Coronary artery (tissue), 2 donors: Measurements from ENCODE around the gene CACNA1E.

Experiments
- DNase-seq: peaks from one replicate; pipeline ENCODE4 v3.0.0-alpha.2; 2017; ENCODE audit warnings: low spot score
- H3K27ac ChIP-seq, 2 donors: fragments of 200-600 bp; sonication (generic); one replicate each; pipeline ENCODE4 v1.5.1; 2016 to 2019
- H3K4me3 ChIP-seq: fragments of 200-600 bp; sonication (generic); 2 replicates; pipeline ENCODE4 v1.5.1; 2016; ENCODE audit warnings: mild to moderate bottlenecking, moderate library complexity
- TF ChIP-seq, protein P1 (sequence below): fragments of 200-600 bp; sonication (generic); IDR thresholded peaks from one replicate; pipeline ENCODE4 v1.5.1; 2019; ENCODE audit warnings: antibody characterized with exemption

CACNA1E gene

DNA sequence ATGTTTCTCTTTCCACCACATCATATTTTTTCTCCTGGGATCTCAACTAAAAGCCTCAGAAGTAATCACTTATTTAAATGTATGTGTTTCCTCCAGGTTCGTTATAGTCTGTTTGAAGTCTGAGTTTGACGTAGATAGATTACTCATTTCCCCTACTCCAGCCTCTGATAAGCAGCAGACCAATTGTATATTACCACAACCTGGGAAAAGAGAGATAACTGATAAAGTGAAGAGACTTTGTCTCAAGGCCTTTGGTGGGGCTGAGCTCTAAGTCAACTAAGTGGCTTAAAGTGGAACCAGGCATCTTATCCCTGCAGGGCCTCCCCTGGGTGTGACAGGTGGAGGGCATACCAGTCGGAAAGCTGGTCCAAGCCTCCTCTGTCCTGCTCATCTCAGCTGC, 34.9 kb upstream of the CACNA1E start:
- Histone ChIP-seq H3K27ac (no peak overlapping the region), H3K4me3 (no peak overlapping the region)
- DNase-seq, result no peak
- TF ChIP-seq, protein P1, sequence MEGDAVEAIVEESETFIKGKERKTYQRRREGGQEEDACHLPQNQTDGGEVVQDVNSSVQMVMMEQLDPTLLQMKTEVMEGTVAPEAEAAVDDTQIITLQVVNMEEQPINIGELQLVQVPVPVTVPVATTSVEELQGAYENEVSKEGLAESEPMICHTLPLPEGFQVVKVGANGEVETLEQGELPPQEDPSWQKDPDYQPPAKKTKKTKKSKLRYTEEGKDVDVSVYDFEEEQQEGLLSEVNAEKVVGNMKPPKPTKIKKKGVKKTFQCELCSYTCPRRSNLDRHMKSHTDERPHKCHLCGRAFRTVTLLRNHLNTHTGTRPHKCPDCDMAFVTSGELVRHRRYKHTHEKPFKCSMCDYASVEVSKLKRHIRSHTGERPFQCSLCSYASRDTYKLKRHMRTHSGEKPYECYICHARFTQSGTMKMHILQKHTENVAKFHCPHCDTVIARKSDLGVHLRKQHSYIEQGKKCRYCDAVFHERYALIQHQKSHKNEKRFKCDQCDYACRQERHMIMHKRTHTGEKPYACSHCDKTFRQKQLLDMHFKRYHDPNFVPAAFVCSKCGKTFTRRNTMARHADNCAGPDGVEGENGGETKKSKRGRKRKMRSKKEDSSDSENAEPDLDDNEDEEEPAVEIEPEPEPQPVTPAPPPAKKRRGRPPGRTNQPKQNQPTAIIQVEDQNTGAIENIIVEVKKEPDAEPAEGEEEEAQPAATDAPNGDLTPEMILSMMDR, result no peak

DNA sequence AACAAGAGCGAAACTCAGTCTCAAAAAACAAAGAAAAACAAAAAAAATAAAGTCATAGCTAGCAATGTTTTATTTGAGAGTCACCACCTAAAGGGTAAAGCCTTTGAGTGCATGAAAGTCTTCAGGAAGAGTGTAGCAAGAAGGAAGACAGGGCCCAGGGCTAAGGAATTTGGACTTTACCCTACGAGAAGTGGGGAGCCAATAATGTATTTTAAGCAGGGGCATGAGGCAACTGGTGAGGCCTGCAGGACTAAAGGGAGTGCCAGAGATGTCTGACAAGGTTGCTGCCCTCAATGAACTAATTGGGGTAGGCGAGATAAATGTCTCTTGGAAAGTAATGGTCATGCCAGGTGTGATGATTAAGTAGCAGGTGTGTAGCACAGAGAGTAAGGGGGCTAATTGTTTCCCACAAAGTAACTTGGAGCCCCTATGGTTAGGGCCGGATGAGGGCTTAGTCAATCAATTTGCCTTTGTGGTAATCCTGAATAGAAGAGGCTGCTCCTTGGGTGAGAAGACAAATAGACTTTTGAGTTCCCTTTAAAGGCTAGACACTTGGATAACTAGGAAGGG, 31.6 kb upstream of the CACNA1E start:
- Histone ChIP-seq H3K4me3 (no peak overlapping the region), H3K27ac (no peak overlapping the region)
- DNase-seq, result no peak
- TF ChIP-seq, protein P1, result no peak

DNA sequence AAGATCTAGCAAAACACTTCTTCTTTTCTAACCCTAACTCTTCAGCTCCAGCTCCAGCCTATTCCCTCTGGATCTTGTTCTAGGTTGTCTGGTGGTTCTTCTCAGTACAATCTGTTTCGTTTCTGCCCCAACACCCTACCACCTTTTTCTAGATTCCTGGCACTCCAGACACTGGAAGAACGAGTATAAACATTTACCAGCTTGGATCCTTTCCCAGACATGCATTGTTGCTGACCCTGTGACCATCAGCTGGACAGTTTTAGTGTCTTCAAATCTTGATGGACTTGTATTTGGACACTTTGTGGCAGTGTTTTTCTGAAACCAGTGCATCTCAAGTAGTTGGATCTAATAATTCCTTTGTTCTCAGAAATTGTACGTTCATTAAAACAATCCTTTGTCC, 30.6 kb upstream of the CACNA1E start:
- no peak overlapping the region for H3K27ac ChIP-seq
- TF ChIP-seq, protein P1, result no peak

DNA sequence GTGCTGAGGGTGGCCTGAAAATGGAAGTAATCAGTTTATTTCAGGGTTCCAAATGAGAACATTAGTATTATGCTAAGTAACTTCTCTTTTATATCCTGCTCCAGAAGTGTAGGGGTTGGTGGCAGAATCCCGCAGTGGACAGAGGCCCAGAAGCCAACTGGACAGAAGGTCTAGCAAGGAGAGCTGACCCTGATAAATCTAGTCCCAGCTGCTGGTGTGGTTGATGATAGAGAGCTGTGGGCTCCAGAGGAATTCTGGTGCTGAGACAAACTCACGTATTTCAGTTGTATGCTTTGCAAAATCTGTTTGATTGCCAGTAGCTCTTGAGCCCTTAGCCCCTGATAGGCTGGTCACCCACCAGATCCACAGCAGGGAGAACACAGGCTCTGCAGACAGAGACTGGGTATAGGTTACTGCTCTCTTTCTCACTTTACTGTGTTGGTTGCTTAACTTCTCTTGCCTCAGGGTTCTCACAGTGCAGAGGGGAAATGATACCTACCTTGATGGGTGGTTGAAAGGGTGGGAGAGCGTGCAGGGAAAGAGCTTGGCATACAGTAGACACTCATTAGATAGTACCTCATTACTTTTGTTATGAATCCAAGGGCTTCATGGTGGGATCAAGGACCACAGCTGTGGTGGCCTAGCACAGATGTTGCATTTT, 29.6 kb upstream of the CACNA1E start:
- TF ChIP-seq, protein P1, result no peak
- Histone ChIP-seq H3K27ac (no peak overlapping the region), H3K4me3 (no peak overlapping the region)
- no peak for DNase-seq

More for the DNA sequence above, 30.6 kb upstream of the CACNA1E start:
- no peak overlapping the region for H3K4me3 ChIP-seq
- DNase-seq, result no peak

DNA sequence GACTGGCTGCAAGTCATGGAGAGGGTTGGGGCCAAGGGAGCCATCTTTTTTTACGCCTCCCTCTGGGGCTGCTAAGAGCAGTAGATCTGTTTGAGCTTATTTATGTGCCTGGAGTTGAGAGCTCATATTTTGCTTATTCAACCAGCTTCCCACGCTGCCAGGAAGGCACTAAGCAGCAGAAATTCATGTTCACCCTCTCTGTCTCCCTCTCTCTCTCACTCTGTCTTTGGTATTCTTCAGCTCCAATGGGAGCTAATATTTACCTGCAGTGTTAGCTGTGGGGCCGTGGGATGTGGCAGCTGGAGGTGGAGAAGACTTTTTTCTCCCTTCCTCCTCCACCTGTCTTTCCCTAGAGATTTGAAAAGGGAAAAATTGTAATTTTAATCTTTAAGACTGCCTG, 26.8 kb upstream of the CACNA1E start:
- H3K27ac ChIP-seq, result no peak overlapping the region
- TF ChIP-seq, protein P1, result no peak
- no peak for DNase-seq

DNA sequence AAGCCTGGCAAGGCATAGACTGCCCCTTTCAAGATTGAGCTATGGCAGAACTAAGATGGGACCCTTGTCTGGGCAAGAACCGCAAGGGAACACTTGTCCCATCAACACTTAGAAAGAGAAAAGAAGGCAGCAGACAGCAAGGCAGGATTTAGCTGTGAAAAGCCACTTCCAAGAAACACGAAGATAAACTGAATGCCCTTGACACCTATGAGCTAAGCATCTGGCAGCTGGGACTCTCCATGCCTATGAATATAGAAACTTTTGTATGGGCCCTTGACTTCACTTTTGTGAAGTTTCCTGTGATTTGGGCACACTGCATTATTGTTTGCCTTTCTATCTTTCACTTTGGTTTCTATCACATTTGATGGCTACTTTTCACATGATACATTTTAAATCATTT, 24.9 kb upstream of the CACNA1E start:
- DNase-seq, result no peak
- Histone ChIP-seq H3K4me3 (no peak overlapping the region), H3K27ac (no peak overlapping the region)
- TF ChIP-seq, protein P1, result no peak

More for the DNA sequence above, 26.8 kb upstream of the CACNA1E start:
- H3K4me3 ChIP-seq, result no peak overlapping the region

DNA sequence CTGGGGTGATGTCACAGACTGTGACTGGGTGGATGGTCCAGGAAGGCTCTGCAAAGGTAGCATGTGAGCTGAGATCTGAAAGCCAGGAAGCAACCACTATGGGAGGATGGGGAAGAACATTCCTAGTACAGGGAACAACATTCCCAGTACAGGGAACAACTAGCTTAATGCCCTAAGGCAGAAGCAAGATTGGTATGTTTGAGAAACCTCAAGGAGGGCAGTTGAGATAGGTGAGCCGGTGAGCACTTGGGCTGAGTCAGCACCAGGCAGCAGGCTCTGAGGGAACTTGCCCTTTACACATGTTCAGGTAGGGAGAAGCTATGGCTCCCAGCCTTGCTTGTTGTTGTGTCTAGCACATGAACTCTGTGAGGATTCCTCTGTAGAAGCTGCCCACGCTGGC, 24.2 kb upstream of the CACNA1E start:
- H3K4me3 ChIP-seq, result no peak overlapping the region
- no peak overlapping the region for H3K27ac ChIP-seq
- DNase-seq, result no peak
- TF ChIP-seq, protein P1, result no peak
